Urothelium cell line (cell line): ENCODE results near the gene PACS1.
"Not testable (repeated sequence)": the region's sequence is repeated elsewhere in the genome, so short reads cannot be mapped to it uniquely, and the experiment has no call there.

Experiments
- DNase-seq: peaks from one replicate; pipeline ENCODE4 v3.0.0; 2011; ENCODE audit warnings: low spot score, mixed read lengths
- FAIRE-seq: peaks from 2 replicates; lab custom pipeline; 2011; peaks lifted over from hg19 to GRCh38; lab: Jason Lieb, UNC

Gene PACS1

DNA sequence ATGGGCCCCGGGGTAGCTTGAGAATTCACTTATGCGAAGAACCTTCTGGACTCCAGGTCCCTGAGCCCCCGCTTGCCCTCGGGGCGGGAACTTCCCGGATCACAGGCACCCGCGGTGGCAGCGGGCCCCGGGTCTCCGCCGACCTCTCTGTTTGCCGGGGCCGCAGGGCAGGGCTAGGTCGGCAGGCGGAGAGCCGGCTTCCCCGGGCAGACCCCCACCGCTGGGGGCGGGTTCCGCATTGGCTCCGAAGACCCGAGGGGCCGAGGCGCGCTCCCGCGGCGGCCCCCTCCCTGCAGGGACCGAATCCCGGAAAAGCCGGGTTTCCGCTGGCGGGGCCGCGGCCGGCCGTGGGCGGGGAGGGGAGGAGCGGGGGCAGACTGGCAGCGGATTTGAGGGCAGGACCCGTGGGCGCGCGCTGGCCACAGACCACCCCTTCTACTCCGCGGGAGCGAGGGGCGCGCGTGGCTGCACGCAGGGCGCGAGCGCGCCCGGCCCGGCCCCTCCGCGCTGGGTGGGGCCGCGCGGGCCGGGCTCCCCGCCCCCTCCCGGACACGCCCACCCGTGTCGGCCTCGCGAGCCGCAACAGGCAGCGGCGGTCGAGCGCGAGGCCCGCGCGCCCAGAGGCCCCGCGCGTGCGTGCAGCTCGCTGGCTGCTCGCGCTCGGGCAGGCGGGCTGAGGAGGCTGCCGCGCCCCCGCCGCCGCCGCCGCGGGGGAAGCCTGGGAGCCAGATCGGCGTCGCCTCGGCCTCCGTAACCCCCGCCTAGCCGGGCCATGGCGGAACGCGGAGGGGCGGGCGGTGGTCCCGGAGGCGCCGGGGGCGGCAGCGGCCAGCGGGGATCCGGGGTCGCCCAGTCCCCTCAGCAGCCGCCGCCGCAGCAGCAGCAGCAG lies at the start of gene PACS1:
PACS1 (plus strand) TSS at position 558 of the 889 bp plus-strand sequence; CDS start at position 773, 215 bp downstream.
- FAIRE-seq, result peak; percentile 79
- DNase-seq, result peak; percentile 86

DNA sequence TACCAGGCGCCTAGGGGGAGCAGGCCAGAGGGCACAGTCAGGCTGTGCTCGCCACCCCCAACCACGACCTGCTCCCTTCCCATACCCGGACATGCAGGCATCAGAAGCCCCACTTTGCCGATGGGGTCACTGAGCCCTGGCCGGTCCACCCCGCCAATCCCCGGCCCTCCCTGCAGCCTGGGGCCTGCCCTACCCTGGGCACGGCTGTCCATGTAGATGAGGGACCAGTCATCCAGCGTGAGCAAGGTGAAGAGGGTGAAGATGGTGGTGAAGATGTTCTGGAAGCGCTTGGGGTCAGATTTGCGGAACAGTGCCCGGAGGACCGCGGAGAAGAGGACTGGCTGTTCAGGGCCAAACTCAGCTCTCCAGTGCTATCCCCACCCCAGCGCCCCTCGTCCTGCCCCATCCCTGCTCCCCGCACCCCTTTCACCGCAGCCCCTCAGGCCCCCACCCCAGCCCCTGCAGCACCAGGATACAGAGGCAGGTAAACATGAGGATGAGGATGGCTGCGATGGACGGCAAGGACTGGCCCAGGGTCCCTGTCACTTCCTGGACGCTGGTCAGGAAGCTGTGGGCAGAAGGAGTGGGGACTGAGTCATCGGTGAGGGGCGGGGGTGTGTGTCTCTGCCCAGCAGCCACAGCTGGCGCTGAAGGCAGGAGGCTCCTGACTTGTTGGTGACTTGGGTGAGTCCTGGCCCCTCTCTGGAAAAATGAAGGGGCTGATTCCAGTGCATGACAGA lies 49.3 kb upstream of the PACS1 start:
- DNase-seq, result peak; percentile 94

DNA sequence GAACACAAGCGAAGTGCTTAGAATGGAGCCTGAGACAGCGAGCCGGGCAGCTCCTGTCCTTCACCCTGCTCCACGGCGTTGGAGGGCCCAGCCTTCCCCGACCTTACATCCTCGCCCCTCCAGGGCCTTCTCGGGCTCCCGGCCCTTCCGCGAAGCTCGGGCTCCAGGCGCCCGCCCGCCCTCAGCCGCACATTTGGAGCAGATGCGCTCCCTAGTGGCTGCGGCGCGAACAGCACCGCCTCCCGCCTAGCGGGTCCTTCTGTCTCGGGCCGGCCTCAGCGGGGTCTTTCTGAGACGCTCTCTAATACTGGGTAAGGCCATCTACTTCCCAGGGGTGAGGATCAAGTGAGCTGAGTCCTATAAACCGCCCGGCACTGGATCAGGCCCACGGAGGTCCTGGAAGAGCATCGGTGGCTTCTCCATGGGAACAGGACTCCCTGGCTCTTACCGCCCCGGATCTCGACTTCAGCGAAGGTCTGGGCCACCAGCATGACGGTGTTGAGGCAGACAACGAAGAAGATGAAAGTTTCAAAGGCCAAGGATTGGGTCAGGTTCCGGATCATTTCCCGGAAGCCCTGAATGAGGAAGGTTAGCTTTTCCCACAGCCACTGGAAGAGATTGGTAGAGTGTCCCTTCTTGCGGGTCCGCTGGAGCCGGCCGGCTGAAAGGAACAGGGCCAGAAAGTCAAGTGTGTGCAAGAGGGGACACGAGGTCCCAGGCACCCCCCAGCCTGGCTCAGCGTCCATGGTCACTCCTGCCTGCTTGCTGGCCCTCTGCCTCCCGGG lies 47.5 kb upstream of the PACS1 start:
- DNase-seq (peak; percentile 87), FAIRE-seq (peak; percentile 20)

More for the DNA sequence above, 49.3 kb upstream of the PACS1 start:
- FAIRE-seq, result peak; percentile 72

DNA sequence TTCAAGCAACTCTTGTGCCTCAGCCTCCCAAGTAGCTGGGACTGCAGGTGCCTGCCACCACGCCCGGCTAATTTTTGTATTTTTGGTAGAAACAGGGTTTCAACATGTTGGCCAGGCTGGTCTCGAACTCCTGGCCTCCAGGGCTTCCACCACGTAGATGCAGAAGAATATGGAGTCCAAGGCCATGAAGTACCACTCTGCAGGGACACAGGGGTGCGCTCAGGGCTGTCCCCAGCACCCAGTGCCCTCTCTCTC lies 47.0 kb upstream of the PACS1 start:
- FAIRE-seq, DNase-seq: not testable (repeated sequence)

DNA sequence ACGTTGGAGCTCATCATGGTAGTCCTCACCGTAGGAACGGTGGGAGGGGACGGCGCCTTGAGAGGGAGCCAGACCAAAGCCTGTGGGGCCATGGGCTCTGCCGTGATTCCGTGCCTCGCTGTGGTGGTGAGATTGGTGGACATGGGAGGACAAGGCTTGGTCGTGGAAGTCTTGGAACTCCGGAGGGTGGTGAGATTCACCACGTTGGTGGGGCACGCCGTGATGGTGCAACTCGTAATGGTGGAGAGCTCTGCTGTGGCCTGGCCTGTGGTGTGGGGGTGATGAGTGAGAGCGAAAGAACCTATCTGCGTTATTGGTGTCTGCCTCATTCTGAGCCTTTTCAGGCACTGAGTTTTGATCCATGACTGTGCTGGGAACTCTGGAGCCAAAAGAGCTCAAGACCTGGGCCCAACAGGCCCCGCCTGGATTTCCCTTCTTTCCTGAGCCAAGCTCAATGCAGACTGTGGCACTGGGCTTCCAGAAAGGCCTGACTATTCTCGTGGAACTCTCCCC lies 44.0 kb upstream of the PACS1 start, which contains the start of gene CATSPER1:
CATSPER1 (minus strand) TSS at position 463 of the 513 bp plus-strand sequence; CDS start at position 363, 100 bp downstream.
- DNase-seq (no peak), FAIRE-seq (no peak)

DNA sequence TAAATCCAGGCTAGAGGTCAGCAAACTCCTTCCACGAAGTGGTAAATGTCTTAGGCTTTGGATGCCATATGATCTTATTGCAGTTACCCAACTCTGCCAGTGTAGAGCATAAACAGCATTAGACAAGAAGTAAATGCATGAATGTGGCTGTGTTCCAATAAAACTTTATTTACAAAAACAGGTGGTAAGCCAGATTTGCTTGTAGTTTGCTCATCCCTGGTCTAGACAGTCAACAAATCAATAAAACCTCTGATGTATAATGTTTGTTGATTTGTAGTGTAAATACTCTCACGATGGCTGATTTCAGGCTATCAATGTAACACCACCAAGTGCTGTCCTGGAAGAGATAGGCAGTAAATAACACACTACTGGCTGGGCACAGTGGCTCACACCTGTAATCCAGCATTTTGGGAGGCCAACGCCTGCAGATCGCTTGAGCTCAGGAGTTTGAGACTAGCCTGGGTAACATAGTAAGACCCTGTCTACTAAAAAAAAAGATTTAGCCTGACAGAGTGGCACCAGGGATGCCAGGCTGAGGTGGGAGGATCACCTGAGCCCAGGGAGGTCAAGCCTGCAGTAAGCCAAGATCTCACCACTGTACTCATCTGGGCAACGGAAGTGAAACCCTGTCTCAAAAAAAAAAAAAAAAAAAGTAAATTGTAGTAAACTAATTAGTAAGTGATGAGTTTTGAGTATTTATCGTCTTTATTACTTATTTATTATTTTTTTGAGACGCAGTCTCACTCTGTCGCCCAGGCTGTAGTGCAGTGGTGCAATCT lies 36.9 kb upstream of the PACS1 start:
- FAIRE-seq (no peak), DNase-seq (no peak)

DNA sequence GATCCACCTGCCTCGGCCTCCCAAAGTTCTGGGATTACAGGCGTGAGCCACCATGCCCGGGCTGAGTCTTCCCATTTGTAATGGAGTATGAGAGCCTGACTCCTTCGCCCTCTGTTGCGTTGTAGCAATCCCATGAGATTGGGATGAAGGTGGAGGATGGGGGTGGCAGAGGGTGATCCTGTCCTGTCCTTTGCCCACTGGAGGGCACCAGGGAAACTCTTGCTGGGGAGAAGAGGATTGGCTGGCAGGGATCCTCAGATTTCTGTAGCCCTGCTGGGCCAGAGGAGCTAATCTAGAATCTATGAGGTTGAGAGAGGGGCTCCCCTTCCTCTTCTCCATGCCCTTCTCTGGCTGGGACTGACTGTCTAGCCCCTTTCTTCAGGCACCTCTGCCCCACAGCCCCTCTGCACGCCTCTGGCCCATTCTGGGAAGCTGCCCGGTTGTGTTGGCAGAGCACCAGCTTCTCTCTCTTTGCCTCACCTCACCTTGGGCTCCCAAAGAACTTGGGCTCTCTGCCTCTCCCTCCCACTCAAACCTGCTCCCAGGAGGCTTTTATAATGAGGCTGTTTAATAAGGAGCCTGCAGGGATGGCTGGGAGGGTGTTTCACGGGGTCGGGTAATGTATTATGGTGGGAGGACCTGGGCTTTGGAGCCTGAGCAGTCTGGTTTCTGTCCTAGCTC lies 34.3 kb upstream of the PACS1 start:
- FAIRE-seq (no peak), DNase-seq (no peak)

DNA sequence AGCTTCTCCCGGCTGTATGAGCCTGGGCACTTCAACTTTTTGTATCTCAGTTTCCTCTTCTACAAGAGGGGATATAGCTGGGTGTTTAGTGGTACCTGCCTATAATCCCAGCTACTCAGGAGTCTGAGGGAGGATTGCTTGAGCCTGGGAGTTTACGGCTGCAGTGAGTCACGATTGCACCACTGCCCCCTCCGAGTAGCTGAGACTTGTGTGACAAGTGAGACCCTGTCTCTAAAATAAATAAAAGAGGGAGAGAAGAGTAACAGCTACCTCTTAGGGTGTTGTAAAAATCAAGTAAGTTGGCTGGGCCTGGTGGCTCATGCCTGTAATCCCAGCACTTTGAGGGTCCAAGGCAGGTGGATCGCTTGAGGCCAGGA lies 33.8 kb upstream of the PACS1 start:
- no peak for DNase-seq
- FAIRE-seq, result no peak

DNA sequence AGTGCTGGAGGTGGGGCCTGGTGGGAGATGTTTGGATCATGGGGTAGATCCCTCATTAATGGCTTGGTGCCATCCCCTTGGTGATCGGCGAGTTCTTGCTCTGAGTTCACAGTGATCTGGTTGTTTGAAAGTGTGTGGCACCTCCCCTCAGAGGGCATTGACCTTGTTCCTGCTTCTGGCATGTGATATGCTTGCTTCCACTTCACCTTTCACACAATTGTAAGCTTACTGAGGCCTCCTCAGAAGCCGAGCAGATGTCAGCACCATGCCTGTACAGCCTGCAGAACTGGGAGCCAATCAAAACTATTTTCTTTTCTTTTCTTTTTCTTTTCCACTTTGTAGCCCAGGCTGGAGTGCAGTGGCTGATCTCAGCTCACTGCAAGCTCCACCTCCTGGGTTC lies 32.7 kb upstream of the PACS1 start:
- DNase-seq, result no peak
- FAIRE-seq, result no peak

DNA sequence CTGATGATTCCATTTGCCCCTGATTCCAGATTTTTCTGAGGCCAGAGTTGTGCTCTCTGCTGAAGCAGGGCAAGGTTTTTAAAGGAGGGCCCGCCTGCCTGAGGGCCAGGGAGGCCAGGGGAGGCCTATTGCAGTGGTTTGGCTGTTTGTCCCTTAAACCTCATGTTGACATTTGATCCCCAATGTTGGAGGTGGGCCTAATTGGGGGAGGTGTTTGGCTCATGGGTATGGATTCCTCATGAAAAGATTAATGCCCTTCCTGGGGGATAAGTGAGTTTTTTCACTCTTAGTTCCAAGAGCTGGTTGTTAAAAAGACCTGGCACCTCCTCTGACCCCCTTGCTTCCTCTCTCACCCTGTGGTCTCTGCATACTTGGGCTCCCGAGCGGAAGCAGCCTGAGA lies 30.3 kb upstream of the PACS1 start:
- DNase-seq (no peak), FAIRE-seq (no peak)

DNA sequence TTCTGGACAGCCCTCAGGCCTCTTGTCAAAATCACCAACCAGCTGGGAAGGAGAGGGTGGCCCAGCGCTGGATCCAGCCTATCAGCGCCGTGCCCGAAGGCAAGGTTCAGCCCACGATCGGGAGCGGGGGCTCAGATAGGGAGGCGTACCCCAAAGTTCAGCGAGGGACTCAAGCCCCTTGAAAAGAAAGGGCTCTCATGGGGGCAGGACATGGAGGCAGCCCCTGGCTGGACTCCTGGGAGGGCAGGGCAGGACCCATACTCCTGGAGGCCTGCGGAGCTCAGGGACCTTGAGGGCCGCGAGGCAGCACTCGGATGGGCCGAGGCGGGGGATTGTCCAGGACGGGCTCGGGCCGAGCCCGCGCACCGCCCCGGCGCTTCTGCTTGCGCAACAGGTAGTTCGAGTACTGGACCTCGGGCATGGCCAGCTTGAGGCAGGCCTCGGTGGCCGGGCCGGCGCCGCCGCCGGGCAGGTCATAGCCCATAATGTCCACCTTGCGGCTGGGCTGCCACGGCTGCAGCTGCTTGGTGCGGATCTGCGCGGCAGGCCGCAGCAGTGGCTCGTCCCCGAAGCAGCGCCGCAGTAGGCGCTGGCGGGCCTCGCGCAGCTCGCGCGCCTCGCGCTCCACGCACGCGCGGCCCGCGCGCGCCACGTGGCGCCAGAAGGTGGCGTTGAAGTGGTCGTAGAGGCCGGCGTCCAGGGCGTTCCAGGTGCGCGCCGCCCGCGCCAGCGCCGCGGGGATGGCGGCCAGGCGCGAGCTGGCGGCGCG lies 27.7 kb upstream of the PACS1 start:
- DNase-seq (no peak), FAIRE-seq (no peak)

DNA sequence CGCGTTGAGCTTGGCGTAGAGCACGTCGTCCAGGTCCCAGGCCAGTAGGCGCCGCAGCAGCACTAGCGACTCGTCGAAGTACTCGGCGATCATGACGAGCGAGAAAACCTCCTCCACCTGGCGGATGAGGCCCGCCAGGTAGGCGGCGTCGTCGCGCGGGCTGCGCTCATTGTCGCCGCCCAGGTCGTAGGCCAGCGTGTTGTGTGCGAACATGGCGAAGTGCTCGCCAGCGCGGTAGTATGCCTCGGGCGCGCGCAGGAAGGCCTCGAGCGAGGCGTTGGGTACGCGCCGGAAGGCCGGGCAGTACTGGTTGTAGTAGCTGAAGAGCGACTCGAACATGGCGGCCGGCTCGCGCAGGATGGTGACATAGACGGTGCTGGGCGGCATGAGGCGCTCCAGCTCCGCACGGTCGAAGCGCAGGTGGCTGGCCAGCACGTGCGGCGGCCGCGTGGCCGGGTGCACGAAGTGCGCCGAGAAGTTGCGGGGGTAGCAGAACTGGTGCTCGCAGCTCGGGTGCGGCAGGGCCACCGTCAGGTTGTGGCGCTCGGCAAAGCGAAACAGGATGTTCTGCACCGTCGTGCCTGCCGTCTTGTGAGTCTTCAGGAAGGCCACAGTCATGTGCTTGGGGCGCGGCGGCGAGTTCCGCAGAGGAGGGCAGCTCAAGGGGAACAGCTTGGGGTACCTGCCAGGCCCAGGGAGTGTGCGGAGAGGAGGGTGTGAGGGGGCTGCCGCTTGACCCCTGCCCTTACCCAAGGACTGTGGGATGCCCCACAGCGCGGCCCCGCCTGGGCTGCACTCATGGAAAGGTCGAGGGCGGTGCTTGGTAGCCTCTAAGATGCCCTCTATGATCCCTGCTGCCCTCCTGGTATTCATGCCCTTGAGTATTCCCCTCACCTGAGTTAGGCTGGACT lies 26.8 kb upstream of the PACS1 start:
- DNase-seq (no peak), FAIRE-seq (no peak)

DNA sequence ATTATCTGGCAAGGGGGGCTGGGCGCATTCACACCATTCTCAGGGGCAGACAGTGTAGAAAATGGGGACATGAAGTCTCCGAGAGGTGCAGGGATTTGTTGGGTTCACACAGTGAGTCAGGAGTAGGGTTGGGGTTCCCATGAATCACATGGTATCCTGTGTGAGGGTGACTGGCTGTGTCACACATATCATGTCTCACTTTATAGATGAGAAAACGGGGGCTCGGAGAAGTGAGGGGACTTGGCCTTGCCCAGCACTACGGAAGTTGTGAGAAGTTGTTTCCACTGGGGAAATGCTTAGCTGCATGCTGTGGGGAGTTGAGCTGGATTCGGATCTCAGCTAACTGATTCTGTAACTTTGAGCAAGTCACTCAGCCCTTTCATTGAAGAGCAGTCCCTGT lies 25.3 kb upstream of the PACS1 start:
- FAIRE-seq (no peak), DNase-seq (no peak)

DNA sequence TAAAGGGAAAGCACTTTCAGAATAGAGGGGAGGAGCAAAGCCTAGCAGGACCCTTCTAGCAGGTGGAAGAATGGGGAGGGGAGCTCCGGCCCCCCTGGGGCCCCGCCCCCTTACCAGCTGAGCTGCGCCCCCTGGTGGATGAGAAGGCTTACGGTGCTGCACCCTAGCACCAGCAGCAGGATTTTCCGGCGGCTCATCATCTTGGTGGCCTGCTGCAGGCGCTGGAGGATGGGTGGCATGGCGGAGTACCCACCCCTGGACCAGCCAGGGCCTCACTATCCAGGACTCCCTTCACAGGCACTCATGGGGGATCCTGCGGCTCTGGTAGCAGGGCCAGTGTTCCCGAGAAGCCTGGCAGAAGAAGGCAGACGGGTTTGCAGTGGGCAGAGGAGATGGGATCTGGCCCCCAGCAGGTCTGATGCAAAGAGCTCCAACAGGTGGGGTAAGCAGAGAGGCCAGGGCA lies 24.9 kb upstream of the PACS1 start:
- peak; percentile 13 for FAIRE-seq
- DNase-seq, result peak; percentile 90

DNA sequence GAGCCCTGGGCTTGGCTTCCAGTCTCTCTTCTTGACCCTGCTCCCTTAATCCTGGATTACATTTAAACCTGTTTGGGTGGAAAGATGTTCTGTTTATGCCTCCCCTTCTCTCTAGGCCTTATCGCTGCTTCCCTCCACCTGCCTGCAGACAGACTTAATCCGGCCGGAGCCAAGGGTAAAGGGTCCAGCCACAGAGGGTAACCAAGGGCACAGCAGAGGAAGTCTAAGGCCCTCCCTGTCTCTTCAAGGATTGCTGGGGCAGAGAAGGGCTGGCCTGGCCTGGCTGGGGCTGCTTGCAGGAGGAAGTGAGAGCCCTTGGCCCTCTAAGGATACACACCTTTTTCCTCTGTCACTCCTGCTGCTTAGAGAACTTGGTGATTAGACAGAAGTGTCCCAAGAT lies 23.2 kb upstream of the PACS1 start:
- FAIRE-seq (no peak), DNase-seq (no peak)

DNA sequence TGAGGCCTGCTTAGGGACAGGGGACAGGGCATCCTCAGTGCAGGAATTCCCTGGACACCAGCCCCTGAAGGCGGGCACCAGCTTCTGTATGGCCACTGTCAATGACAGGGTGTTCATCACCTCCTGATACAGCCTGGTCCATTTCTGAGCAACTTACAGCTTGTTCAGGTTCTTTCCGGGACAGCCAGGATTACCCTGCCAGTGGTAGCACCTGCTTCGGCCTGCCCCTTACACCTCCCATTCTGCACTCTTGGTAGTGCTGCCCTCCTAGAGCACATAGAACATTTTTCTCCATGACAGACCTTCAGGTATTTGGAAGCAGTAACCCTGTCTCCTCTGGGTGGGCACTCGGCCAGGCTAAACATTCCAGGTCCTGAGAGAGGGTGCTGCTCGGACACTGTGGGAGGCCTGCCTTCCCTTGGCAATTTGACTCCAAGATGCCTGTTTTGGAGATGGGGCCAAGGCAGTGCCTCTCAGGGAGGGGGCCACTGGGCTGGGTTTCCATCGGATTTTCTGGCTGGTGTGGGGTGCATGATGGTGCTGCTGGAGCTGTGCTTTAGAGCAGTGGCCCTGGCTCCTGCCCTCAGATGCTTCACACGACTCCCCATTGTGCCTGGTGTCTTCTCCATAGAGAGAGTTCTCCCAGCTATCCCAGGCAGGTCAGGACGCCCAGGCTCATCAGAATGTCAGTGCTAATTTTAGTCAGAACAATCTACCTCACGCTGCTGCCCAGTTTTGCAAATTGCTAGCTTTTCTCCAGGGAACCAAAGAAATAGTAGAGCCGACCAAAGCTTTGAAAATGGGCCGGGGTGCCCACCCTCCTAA lies 22.3 kb upstream of the PACS1 start:
- FAIRE-seq, result no peak

More for the DNA sequence above, 22.3 kb upstream of the PACS1 start:
- no peak for DNase-seq
